GM12875 (cell line): Measurements from ENCODE around the gene NSD2.

ENCODE experiments used
- H3K4me3 ChIP-seq: one replicate; pipeline ENCODE4 v1.5.1; 2011; ENCODE audit warnings: low read depth, low read length, control low read depth
- TF ChIP-seq, protein P1 (sequence below): IDR thresholded peaks from 2 replicates; pipeline ENCODE4 v1.5.1; 2011; ENCODE audit warnings: low read depth, mild to moderate bottlenecking, control low read depth, inconsistent platforms, low read length, moderate library complexity, borderline replicate concordance; ENCODE audit not compliant: insufficient read depth

The NSD2 gene

DNA sequence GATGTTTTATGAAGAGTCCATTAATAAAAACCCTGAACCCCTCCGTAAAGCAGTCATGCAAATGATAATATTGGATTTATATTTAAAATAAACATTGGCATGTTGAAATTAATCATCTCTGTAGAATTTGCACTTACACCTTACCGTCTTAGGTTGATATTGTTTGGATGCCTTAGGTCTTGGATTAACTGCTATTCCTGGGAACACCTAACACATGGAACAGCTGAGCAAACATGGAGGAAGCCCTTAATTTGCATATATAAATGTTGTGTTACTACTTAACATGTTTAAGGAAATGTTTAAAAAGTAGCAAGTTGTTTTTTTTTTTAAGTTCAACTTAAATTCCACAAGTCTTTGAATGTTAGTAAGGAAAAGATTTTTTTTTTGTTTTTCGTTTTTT, 62.5 kb downstream of the NSD2 start:
- H3K4me3 ChIP-seq, result no peak overlapping the region
- TF ChIP-seq, protein P1, sequence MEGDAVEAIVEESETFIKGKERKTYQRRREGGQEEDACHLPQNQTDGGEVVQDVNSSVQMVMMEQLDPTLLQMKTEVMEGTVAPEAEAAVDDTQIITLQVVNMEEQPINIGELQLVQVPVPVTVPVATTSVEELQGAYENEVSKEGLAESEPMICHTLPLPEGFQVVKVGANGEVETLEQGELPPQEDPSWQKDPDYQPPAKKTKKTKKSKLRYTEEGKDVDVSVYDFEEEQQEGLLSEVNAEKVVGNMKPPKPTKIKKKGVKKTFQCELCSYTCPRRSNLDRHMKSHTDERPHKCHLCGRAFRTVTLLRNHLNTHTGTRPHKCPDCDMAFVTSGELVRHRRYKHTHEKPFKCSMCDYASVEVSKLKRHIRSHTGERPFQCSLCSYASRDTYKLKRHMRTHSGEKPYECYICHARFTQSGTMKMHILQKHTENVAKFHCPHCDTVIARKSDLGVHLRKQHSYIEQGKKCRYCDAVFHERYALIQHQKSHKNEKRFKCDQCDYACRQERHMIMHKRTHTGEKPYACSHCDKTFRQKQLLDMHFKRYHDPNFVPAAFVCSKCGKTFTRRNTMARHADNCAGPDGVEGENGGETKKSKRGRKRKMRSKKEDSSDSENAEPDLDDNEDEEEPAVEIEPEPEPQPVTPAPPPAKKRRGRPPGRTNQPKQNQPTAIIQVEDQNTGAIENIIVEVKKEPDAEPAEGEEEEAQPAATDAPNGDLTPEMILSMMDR, result no peak

DNA sequence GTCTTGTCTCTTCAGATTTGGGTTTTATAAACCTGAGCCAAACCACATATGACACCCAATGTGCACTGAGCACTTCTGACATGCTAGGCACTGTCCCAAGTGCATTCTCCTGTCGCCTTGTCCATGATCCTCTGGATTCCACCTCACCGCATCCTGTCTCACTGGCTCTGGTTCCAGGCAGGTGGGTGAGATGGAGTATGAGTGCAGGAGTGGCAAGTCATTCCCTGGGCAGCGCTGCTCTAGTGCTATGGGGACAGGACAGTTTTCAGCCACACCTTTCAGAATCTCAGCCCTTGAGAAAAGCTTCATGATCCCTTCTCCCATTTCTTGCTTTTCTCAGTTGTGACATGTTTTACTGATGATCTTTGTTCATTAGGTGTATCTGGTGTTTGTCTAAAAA, 66.4 kb downstream of the NSD2 start:
- TF ChIP-seq, protein P1, result no peak
- no peak overlapping the region for H3K4me3 ChIP-seq

DNA sequence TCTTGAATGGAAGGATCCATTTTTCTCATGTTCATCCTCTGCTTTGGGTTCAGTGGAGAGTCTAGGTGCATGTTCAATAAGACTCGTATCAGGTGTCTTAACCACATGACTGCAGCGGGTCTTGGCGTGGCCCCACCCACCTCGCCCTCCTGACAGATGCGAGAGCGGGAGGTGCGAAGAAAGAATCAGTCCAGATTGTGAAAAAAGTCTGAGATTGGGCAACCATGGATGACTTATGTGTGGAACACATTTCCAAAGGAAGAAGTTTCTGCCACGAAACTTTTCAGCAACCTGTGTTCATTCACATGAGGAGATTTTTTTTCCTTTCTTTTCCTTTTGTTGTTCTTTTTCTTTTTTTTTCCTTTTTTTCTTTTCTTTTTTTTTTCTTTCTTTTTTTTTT, 66.8 kb downstream of the NSD2 start:
- H3K4me3 ChIP-seq, result no peak overlapping the region
- TF ChIP-seq, protein P1, result no peak

DNA sequence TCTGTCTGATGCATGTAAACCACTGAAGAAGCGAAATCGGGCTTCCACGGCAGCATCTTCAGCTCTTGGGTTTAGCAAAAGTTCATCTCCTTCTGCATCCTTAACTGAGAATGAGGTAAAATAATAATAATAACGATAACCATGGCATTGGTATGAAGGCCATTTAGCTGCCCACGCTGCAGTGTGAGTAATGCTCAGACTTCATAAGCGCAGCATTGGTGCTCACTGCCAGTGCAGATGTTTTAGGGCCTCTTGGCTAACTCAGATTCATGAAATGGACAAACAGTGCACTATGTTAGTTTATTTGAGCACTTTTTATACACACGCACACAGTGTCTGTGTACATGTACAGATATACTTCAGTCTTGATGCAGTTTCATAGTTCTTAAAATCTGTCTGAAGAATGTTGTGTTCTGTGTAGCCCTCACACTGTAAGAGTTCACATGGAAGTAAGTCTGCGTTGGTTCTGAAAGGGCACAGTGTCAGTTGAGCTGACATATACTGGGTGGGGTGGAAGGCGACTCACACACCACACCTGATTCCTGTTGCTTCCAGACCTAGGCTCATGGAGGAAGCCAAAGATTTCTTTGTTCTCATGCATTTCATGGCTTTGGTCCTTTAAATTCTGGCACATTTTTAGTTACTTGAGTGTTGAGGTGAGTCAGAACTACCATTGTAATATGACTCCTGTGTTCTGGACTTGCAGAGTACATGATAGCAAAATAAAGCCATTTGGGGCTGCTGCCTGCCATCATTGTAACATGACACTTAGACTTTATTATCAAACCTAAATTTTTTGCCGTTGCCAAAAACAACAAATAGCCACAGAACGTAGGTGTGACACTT, 68.7 kb downstream of the NSD2 start:
- no peak overlapping the region for H3K4me3 ChIP-seq
- TF ChIP-seq, protein P1, result no peak

DNA sequence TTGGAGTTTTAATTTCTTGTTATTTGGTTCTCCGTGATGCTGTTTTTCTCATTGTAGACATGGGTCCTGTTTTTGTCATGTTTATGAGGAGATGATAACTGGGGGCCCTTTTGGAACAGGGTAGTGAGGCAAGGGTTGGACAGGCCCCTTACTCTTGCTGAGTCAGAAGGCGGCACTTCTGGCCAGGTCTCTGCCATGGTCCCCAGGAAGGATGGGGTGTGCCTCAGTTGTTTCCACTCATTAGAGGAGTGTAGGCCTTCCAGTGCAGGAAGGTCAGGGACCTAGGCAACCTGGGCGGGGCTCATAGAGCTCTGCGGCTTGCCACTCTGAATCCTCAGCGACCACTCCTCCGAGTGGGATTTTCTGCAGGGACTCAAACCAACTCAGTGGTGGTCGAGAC, 69.4 kb downstream of the NSD2 start:
- TF ChIP-seq, protein P1, result no peak
- H3K4me3 ChIP-seq, result no peak overlapping the region

DNA sequence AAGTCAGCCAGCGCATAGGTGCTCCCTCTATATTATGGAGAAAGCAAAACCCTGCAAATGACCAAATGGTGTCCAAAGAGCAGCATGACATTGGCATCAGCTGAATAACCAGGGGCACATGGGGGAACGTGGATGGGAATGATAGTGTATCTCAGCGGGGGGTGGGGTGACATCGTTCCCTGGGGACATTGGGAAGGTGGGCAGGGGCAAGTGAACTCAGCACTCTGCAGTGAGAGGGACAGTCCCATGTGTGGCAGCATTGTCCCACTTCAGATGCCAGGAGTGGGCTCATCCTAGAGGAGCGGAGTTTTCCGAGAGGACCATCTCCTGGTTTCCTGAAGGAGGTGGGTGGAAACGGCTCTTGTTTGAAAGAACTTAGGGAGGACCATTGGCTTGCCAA, 72.7 kb downstream of the NSD2 start:
- TF ChIP-seq, protein P1, result no peak
- no peak overlapping the region for H3K4me3 ChIP-seq
